ENCODE data around the gene P2RY4.
"Not testable (repeated sequence)": the region's sequence is repeated elsewhere in the genome, so short reads cannot be mapped to it uniquely, and the experiment has no call there.

The P2RY4 gene

DNA sequence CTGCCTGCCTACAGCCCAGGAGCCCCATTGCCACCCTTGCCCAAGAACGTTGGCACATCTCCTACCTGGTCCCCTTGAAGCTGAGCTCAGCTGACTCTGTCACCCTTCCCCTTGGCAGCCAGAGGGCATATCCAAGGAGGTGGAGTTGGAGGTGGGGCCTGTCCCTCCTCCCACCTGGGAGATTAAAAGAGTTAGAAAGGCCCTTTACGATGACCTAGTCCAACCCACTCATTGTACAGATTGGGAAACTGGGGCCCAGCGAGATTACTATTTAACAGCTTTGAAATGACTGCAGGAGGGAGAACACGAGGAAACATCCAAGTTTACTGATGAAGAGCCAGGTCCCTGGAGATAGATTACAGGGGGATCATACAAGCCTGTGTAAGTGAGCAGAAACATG lies at the start of gene P2RY4:
P2RY4 (minus strand) TSS at position 101 of the 400 bp plus-strand sequence. CDS start 580 bp downstream, outside the sequence.
- DNase-seq (ENCODE audit: low spot score) = no peak

DNA sequence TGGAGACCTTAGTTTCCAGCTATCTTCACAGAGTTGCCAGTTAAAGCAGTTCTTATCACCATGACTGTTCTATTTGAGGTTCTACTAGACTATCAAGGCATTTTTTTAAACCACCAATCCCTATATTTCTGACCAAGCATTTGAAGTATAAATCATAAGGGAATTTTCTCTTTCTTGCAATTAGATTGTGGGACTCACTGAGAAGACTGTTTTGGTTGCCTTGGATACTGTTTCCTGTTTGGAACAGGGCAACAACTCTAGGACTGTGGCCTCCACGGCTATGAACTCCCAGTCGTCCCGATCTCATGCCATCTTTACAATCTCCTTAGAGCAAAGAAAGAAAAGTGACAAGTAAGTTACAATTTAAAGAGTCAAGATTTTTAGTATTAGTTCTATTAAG lies 41.7 kb upstream of the P2RY4 start:
- no peak for DNase-seq (ENCODE audit: low spot score)

DNA sequence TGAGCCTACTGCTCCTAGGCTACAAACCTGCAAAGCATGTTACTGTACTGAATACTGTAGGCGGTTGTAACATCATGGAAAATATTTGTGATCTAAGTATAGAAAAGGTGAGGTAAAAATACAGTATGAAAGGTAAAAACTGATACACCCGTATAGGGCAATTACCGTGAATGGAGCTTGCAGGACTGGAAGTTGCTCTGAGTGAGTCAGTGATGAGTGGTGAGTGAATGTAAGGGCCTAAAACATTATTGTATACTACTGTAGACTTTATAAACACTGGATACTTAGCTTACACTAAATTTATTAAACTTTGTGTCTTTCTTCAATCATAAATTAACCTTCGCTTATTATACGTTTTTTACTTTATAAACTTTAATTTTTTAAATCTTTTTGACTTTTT lies 33.6 kb upstream of the P2RY4 start:
- DNase-seq (ENCODE audit: low spot score) = no peak

DNA sequence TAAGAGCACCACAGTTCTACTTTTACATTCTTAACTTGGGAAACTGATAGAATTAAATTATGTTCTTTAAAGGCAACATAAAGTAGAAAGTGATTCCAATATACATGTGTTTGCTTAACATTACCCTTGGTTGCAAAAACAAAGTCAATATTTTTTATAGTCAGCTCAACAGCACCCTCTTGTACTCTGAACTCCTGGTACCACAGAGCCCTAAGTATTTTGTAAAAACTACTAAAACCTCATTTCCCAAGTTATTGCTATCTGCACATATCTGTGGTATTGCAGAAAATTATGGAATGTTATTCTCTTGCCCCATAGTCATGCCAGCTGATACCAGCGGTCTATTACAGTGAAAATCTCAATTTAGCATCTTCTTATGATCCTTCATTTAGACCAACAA lies 32.8 kb upstream of the P2RY4 start:
- no peak for DNase-seq (ENCODE audit: low spot score)

DNA sequence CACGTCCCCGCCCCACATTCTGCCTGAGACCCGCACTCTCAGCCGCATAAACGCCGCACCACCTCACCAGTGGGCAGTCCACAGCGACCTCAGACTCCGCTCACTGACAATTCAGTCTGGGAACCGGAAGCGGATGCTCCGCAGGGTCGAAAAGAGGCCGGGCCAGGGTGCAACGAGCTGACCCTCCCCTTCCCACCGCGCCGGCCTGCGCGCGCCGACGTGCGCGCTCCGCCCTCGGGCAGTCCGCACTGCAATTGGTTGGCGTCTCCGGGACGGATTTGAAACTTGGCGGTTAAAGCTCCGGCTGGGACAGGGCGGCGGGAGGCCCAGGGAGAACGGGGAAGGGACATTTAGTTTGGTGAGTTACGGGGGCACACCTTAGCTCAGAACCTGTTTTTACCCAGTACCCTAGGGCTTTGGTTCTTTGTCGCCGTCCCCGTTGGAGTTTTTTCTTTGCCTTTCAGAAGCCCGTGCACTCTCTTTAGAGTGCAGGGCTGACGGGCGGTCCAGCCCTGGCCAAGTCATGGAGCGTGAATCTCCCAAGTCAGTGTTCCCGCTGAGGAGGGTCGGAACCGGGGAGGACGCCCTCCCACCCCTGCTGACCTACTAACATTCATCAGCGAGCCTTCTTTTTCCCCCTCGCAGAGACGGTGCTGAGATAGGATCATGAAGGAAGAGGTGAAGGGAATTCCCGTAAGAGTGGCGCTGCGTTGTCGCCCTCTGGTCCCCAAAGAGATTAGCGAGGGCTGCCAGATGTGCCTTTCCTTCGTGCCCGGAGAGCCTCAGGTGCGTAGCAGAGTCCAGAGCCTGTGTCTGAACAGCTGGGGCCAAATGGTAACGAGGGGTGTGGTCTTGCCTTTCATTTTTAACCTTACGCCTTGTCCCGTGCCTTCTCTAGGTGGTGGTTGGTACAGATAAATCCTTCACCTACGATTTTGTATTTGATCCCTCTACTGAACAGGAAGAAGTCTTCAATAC lies 30.1 kb upstream of the P2RY4 start, which contains the start of the genes KIF4A and PDZD11:
KIF4A (plus strand) TSS at position 312 of the 978 bp plus-strand sequence; CDS start at position 667, 355 bp downstream.
PDZD11 (minus strand) TSS at position 135 of the 978 bp plus-strand sequence. CDS start 586 bp downstream, outside the sequence.
- DNase-seq (ENCODE audit: low spot score) = peak; percentile 76

DNA sequence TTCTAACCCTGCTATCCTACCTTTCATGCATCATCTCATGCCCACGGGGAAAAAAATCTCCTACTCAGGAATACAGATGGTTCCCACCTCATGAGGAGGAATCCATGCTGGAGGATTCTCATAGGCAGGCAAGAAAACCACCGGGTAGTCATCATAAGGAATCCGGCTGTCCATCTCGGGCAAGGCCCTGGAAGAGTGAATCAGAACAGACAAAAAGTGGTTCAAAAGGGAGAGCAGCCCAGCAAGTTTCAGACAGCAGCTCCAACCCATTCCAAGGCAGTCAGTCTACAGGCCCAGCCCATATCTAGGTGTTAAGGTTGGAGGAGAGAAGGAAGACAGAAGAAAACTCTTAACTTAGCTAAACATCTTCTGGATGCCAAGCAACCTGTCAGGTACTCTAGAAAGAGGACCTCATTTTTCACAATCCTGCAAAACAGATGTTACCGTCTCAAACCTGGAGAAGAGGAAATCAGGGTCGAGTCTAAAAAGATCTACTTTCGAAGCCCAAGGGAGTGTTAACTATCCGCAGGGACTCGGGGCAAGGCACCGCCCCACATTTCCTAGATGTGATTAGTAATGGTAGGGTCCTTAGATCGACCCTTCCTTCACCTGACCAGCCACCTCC lies 29.3 kb upstream of the P2RY4 start:
- DNase-seq (ENCODE audit: low spot score) = no peak

DNA sequence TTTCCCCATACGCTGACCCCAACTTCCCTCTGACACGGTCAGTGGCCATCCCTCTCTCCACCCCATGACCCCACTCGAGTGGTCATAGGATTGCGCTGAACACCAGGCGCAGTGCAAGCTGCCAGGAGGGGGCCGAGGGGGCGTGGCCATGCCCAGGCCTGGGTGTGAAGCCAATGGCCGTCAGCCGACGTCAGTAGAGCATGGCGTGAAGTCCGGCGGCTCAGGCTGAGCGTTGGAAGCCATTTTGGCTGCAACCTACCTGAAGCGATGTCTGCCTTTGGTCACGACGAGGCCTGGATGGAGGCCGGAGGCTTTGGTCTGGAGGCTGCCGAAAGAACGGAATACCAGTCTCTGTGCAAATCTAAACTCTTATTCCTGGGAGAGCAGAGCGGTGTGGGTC lies 21.9 kb upstream of the P2RY4 start, which contains the start of gene RAB41:
RAB41 (plus strand) TSS at position 222 of the 400 bp plus-strand sequence; CDS start at position 268, 46 bp downstream.
- DNase-seq (ENCODE audit: low spot score) = no peak

DNA sequence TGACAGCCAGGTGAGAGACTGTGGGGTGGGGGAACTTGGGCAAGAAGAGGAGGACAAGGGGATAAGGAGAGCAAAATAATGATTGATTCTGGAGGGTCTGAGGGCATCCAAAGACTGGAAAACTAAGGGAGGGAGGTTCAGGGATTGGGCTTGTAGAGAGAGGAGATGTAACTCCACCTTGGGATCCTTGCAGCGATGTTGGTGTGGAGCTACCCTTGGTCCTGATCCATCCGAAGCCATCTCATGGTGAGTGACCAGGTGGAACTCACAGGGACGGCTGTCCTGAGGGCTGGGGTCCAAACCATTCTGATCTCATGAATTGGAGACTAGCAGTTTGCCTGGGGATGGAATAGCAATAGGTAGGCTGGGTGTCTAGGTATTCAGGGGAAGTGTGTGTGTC lies 20.6 kb upstream of the P2RY4 start:
- DNase-seq (ENCODE audit: low spot score) = no peak

DNA sequence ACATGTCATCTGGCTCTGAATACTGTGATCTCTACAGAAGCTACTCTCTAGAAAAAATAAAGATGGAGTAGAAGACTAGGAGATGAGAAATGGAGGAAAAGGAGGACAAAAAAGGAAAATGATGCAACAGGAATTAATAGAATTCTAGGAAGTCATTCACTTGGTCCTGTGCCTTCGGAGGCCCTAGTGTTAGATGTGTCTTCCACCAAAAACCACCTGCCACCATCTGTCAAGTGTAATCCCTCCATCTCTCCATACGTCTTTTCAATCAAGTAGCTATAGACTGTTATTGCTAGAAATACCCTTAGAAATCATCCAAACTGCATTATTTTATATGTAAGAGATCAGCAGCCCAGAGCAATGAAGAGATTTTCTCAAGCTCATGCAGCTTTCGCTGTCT lies 19.1 kb upstream of the P2RY4 start:
- no peak for DNase-seq (ENCODE audit: low spot score)

DNA sequence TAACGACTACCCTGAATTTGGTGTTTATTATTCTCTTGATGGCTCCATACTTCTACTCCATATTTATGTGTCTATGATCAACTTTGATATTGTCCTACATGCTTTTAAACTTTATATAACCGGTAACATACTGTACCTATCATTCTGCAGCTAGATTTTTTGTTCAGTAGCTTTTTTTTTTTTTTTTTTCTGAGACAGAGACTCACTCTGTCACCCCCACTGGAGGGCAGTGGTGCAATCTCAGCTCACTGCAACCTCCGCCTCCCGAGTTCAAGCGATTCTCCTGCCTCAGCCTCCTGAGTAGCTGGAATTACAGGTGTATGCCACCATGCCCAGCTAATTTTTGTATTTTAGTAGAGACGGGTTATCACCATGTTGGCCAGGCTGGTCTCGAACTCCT lies 14.0 kb upstream of the P2RY4 start:
- not testable (repeated sequence) for DNase-seq (ENCODE audit: low spot score)

DNA sequence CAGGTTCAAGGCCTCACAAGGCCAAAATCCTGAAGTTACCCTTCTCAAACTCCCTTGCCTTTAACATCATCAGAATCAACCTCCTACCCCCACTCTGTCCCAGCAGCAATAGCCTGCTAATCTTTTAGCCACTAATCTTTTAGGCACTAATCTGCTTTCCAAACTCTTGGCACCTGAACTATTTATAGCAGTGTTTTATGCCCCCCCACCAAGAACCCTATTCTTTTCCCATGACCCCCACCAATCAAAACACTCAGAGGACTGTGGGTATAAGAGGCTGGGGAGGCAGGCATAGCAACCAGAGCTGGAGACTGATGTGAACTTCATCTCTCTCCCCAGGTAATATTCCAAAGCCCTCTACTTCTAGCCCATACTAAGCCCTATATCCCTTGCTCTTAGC lies 8.0 kb upstream of the P2RY4 start, which contains the start of gene ARR3:
ARR3 (plus strand) TSS at position 301 of the 400 bp plus-strand sequence. CDS start 1,052 bp downstream, outside the sequence.
- DNase-seq (ENCODE audit: low spot score) = no peak

DNA sequence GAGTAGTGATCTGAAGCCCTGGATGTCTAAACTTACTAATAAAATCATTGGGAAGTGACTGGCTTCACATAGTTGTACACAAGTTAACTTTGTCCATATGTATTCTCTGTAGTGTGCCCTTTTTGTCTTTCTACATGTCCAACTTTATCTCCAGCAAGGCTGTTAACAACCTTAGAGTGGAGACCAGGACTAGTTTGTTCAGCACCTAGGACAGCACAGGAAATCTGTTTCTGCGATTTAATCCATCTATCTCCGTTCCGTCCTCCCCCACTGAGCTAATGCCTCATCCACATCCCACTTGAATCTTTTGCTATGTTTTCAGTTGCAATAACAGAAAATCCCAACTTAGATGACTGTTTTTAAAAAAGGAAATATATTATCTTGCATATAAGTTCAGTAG lies 4.8 kb upstream of the P2RY4 start:
- no peak for DNase-seq (ENCODE audit: low spot score)

DNA sequence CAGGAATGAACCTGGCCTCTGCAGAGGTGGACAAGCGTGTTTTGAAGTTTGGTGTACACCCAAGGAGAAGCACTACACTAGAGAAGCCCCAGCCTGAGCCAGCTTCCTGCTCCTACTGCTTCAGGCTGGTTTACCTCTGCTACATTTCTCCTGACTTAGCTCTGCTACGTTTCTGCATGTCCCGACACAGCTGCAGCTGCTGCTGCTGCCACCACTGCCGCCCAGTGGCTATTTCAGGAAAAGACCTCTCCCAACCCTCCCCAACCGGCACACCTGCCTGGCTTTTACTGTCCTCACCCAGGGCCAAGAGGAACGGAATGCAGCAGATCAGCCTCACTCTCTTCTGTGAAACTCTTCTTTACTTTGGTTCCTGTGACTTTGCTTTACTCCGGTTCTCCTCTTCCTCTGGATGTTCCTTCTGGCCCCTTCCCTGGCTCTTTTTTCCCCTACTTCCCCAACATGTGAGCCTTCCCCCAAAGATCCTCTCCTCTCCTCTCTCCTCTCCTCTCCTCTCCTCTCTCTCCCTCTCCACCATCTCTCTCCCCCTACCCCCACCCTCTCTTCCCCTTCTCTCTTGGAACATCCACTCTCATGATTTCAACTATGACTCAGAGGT lies 3.1 kb upstream of the P2RY4 start:
- DNase-seq (ENCODE audit: low spot score) = peak; percentile 0

DNA sequence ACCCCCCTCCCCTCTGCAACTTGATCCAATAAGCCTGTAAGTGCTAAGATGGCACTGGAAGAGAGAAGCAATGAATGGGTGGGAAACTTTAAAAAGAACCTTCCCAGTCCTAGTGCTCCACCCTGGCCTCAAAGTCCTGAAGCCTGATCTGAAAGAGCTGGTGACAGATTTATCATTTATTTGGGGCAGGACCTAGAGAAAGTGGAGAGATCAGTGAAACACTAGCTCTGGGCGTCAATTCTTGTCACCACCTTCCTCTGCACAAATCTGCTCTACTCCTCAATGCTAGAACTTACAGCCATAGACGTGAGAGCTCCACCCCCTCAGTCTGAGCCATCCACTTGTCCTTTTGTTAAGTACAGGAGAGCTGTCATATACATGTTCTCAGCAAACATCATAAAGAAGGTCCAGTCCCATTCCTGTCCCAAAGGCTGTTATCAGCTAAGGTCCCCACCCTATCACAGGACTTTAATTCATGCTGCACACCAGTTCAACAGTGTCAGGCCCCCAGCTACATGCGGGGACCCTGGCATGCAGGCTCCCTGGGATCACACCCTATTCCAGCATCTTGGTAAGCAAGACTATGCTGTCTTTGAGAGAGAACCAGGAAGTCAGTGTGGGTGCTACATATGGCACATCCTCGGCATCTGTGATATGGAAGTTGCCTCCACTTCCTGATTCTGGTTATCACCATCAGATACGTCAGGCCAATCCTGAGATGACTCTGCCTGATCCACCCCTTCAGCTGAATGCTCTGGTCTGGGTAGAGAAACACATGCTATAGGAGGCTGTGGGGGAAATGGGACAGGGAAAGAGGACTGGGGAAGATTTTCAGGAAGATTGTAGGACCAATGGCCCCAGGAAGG lies 2.3 kb downstream of the P2RY4 start:
- DNase-seq (ENCODE audit: low spot score) = no peak

DNA sequence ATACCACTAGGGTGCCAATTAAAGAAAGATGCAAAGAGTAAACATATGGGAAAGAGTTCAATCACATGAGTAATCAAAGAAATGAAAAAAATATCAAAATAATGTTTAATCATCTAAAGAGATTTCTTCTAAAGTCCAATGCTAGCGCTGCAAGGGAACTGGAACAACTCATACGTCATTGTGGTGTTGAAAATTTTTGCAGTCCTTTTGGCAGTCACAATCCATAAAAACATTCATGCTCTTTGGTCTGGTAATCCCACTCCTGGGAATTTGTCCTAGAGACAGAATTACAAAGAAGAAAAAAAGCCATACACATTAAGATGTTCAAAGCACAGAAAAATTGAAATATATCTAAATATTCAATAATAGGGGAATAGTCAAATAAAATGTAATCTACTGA lies 4.6 kb downstream of the P2RY4 start:
- DNase-seq (ENCODE audit: low spot score) = no peak

DNA sequence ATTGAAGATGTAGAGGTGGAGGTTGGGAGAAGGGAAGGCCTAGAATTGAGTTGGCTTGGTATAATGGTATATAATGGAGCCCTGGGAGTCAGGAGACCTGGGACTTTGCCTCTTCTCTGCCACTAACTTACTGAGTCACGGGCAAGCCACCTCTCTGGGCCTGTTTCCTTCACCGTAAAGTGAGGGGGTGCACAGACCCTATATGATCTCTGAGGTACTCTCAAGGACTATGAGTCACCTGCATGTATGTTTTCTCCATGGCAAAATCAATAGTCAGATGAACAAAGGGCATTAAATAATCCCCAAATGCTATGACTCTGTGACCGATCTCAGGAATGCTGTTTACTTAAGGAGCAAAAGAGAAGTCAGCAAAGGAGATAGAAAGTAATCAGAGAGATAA lies 5.1 kb downstream of the P2RY4 start:
- DNase-seq (ENCODE audit: low spot score) = no peak

DNA sequence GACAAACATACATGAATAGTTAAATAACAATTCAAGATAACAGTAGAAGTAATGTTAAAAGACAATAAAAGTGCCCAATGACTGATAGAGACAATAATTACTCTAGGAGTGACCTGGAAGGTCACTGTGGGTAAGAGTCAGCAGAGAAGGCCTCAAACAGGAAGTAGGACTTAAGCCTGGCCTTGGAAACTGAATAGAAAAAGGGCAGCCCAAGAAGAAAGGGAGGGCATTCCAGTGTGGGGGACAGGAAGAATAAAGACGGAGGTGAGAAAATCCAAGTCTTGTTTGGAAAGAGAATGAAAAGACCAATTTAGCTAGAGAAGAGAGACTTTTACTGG lies 6.0 kb downstream of the P2RY4 start:
- no peak for DNase-seq (ENCODE audit: low spot score)

DNA sequence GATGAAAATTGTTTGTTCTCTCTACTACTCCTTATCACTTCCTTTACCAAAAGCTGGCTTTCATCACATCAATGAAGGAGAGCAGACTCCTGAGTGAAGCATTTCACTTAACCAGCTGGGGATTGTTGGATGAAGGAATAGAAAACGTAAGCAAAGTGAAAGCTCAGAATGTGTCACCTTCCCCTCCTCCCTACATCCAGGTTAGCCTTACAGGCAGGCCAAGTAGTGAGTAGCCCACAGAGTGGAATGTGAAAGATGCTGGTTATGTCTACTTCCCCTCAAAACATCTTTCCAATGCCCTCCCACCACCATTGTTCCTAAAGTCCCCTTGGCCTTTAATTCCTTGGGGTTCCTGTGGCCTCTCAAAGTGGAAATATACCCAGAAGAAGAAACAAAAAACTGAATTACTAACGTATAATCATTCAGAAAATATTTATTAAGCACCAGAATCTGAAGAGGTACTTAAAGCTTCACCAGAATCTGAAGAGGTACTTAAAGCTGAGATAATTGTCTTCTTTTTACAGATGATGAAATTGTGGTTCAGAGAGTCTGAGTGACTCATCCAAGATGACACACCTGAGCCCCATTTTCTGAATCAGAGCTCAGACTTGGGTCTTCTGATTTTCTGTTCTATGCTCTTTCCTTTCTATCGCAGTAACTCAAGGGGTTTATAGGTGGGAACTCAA lies 6.5 kb downstream of the P2RY4 start:
- DNase-seq (ENCODE audit: low spot score) = no peak

DNA sequence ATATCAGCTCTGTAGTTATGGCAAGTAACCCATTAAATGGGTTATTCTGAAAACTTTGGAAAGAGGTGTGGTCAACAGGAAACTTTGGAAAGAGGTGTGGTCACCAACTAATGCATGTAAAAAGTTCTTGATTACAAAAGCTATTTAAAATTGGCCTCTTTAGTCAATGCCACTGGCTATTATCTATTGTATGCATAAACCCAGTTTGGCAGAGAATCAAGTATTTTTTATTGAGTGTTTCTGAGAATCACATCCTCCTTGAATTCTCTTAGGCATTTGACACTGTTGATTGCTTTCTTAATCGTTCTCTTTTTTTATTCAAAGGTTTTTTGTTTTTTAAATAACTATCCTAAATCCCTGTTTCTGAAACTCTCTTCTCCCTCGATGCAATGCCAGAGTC lies 7.5 kb downstream of the P2RY4 start:
- DNase-seq (ENCODE audit: low spot score) = no peak

DNA sequence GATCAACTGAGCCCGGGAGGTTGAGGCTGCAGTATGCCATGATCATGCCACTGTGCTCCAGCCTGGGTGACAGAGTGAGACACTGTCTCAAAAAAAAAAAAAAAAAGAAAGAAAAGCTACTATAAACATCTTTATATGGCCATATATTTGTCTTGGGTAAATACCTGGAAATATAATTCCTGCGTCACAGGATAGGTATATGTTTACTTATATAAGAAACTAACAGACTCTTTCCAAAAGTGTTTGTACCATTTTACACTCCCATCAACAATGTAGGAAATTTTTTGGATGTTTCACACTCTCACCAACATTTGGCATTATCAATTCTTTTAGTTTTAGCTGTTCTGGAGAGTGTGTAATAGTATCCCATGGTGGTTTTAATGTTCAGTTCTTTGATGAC lies 12.8 kb downstream of the P2RY4 start:
- no peak for DNase-seq (ENCODE audit: low spot score)

DNA sequence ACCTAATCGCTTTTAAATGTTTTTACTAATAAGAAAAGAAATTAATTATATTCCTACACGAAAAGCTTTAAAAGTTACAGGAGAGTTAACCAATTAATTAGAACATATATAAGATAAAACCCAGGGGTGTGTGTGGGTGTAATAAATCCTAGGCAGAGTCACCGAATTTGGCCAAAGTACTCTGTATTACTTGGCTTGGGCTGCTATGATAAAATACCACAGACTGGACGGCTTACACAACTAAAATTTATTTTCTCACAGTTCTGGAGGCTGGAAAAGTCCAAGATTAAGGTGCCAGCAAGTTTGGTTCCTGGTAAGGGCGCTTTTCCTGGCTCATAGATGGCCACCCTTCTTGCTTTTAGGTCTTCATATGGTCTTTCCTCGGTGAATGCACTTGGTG lies 15.1 kb downstream of the P2RY4 start:
- no peak for DNase-seq (ENCODE audit: low spot score)
